ENCODE data around the gene AMPD3. TPM values are rescaled to one million over a fixed set of nuclear protein-coding genes. Genes with fewer than 3 reads are reported as not detected.

AMPD3 gene
- total RNA-seq, 2 experiments from 2014 or later: 18.8 to 21.1 TPM

DNA sequence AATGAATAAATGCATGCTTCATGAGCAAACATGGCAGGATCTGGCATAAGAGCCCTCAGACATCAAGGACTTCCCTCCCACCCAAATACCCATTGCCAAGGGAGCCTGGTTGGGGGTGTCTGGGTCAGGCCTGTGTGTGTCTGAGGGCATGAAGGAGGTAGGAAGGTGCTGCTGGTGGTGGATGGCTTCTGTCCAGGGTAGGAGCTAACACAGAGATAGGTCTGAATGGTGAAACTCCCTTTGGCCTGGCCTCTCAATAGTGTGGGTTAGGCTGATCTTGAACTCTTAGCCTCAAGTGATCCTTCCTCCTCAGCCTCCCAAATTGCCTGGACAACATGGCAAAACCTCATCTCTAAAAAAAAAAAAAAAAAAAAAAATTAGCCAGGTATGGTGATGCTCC lies 2.8 kb downstream of the AMPD3 start:
- ATAC-seq (ENCODE audit: low read depth): no peak
- no peak for DNase-seq
- Mint-ChIP-seq H3K27ac (peak overlapping the region; percentile 60), H3K4me3 (peak overlapping the region; percentile 95), H3K9me3 (no peaks in the 10 kb centered on the region), H3K36me3 (peaks cover 12% of the 10 kb centered on the region), H3K27me3 (peaks cover 9% of the 10 kb centered on the region), H3K4me1 (peaks cover 47% of the 10 kb centered on the region)
- POLR2A ChIA-PET: interaction anchor here (1.1 to 2.0 kb wide), 2 partner anchors 31 to 83 kb away, joined by 10 to 14 read pairs; partner anchors contain the start of gene RNF141

DNA sequence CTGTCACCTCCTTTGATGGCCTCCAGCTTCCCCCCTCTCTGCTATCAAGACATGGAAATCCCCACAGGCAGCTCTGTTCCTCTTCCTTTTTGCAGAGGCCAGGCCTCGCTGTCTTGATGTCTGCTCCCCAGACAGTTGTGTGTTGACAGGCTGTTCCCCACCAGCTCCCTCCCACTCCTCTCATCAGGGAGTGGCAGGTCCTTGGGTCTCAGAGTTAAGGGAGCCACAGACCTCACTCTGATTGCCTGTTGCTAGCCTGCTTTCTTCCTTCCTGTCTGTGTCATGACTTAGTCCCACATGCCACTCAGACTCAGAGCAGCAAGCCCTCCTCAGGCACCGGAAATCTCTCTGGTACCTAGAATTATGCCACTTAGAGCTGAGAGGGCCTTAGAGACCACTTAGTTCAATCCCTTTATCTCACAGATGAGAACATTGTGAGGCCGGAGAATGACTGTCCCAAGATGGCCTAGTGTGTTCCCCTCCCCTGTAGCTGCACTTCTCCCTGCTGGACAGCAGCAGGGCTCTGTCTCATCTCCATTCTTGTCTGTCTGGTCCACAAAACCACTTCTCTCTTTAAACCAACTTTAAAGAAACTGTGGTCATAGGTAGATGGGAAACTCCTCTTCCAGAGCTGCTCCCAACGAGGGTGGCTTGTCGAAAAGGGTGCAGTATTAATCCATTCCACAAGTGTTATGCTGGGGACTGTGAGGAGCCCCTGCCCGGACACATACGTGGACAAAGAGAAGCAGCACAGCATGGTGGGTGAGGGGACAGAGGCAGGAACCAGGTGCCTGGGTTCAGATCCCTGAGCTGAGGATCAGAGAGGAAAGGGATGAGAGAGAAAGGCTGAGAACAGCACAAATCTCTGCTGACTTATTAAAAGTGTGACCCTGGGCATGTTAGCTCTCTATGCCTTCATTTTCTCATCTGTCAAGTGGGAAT lies 4.2 kb downstream of the AMPD3 start:
- ATAC-seq (ENCODE audit: low read depth): peak; percentile 81
- POLR2A ChIA-PET: interaction anchor here (1.0 to 2.0 kb wide), 8 partner anchors 14 to 1495 kb away, joined by 3 to 14 read pairs (median 5); partner anchors contain the start of genes EIF4G2, RNF141 and TMEM9B
- peak overlapping the region; percentile 85 for H3K4me3 Mint-ChIP-seq
- peak overlapping the region; percentile 98 for H3K27ac Mint-ChIP-seq
- peaks cover 44% of the 10 kb centered on the region for H3K4me1 Mint-ChIP-seq
- H3K36me3 Mint-ChIP-seq: peaks cover 21% of the 10 kb centered on the region
- peak; percentile 58 for DNase-seq
- no peaks in the 10 kb centered on the region for H3K9me3 Mint-ChIP-seq
- H3K27me3 Mint-ChIP-seq: no peaks in the 10 kb centered on the region

DNA sequence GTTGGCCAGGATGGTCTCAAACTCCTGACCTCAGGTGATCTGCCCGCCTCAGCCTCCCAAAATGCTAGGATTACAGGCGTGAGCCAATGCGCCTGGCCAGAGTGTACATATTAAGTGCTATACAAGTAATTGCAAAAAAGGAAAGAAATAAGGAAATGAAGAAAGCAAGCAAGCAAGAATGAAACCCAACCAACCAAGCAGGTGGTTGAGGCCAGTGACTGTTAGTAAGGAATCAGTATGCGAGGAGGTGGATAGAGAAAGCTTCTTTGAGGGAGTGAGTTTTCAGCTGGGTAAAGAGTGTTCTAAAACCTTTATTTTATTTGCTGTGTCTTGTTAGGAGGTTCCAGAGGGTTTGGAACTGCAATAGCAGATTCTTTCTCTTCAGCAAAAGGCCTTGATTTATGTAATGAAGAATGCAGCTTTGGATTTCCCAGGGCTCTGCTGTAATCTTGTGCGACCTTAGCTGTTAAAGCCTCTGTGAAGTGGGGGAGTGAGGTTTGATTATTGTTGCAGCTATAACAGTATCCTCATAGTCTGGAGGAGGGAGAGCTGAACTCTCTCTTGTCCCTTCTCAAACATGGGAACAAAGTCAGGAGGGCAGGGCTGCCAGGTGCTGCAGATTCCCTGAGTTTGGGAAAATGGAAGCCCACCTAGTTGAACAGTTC lies 5.7 kb downstream of the AMPD3 start:
- POLR2A ChIA-PET: no interaction called here
- Mint-ChIP-seq H3K4me3 (no peak overlapping the region), H3K9me3 (no peaks in the 10 kb centered on the region), H3K4me1 (peaks cover 42% of the 10 kb centered on the region), H3K36me3 (peaks cover 29% of the 10 kb centered on the region), H3K27me3 (no peaks in the 10 kb centered on the region), H3K27ac (no peak overlapping the region)
- DNase-seq (no peak), ATAC-seq (ENCODE audit: low read depth) (no peak)

DNA sequence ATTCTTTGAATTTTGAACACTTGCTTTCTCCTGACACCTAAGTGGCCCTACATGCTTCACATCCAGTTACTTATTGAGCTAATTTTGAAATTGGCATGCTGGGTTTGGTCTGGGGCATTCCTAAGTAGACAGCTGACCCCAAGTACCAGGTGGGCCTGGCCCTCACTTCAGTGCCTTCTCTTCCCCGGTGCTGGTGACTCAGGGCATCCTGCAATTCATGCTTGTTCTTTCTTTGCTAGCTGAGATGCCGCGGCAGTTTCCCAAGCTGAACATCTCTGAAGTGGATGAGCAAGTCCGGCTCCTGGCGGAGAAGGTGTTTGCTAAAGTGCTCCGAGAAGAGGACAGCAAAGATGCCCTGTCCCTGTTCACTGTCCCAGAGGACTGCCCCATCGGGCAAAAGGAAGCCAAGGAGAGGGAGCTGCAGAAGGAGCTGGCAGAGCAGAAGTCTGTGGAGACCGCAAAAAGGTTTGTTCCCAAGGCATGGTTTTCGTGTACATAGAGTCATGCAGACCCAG lies 6.3 kb downstream of the AMPD3 start:
- Mint-ChIP-seq H3K36me3 (peaks cover 35% of the 10 kb centered on the region), H3K27me3 (no peaks in the 10 kb centered on the region), H3K9me3 (no peaks in the 10 kb centered on the region), H3K4me1 (peaks cover 40% of the 10 kb centered on the region), H3K27ac (no peak overlapping the region), H3K4me3 (no peak overlapping the region)
- DNase-seq: no peak
- POLR2A ChIA-PET: no interaction called here
- ATAC-seq (ENCODE audit: low read depth): no peak

DNA sequence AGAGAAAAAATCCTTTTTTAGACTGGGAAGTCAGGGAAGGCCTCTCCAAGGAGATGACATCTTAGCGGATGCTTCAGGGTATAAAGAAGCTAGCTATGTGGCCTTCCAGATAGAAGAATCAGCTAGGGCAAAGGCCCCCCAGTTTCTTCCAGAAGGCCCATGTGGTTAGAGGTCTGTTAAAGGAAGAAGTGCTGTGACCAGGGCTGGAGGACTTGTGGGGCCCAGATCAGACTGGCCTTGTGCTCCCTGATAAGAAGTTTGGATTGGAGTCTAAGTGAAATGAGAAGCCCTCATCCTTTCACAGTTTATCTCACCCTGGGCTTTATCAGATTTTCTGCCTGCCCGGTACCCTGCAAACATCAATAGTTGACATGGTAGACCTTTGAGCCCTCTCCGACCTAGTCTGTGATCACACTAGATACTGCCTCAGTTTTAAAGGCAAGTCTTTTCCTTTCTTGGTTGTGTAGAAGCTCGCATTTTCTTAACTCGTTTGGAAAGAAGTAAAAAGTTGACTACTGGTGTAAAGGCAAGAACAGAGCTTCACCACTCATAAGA lies 7.8 kb downstream of the AMPD3 start:
- POLR2A ChIA-PET: no interaction called here
- DNase-seq (no peak), ATAC-seq (ENCODE audit: low read depth) (no peak)
- Mint-ChIP-seq H3K4me1 (peaks cover 29% of the 10 kb centered on the region), H3K36me3 (peaks cover 43% of the 10 kb centered on the region), H3K27me3 (no peaks in the 10 kb centered on the region), H3K27ac (no peak overlapping the region), H3K9me3 (no peaks in the 10 kb centered on the region), H3K4me3 (no peak overlapping the region)

DNA sequence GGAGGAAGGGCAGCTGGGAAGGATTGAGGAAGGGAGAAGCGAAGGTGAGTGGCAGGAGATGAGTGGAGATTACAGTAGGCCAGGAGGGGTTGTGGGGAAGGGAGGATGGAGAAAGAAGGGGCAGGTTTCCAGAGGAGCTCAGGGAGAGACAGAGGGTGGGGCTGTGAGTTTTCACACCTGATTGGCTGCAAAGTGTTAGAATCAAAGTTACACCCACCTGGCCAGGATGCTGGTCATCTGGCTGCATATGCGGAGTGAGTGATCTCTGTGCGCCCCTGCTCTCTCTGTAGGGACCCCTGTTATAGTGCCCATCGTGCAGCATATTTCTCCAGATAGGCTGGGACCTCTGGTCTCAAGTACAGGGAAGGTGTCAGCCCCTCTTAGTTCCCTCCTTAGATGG lies 18.3 kb downstream of the AMPD3 start:
- Mint-ChIP-seq H3K27me3 (no peaks in the 10 kb centered on the region), H3K27ac (no peak overlapping the region), H3K4me1 (peaks cover 1% of the 10 kb centered on the region), H3K9me3 (no peaks in the 10 kb centered on the region), H3K36me3 (peaks cover 17% of the 10 kb centered on the region), H3K4me3 (no peak overlapping the region)
- no peak for ATAC-seq (ENCODE audit: low read depth)
- no peak for DNase-seq
- POLR2A ChIA-PET: no interaction called here

DNA sequence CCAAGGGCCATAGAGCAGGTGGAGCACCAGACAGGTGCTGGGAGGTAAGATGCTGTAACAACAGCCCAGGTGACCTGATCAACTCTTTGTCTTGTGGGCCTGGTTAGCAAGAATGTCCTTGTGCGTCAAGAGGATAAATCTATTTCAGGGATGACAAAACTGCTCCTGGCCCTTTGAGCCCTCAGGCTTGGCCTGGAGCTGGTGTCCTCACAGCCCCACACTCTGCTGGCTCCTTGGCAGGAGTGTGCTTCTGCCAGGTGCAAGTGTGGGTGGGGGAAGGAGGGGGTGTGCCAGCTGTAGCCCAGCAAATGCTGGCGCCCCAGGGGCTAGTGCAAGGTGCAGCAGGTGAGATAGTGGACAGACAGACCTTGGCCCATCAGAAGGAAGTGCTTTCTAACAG lies 19.5 kb downstream of the AMPD3 start:
- peaks cover 14% of the 10 kb centered on the region for H3K36me3 Mint-ChIP-seq
- H3K9me3 Mint-ChIP-seq: no peaks in the 10 kb centered on the region
- ATAC-seq (ENCODE audit: low read depth): no peak
- POLR2A ChIA-PET: no interaction called here
- no peak overlapping the region for H3K4me3 Mint-ChIP-seq
- peaks cover 1% of the 10 kb centered on the region for H3K4me1 Mint-ChIP-seq
- no peak overlapping the region for H3K27ac Mint-ChIP-seq
- H3K27me3 Mint-ChIP-seq: no peaks in the 10 kb centered on the region
- DNase-seq: no peak

DNA sequence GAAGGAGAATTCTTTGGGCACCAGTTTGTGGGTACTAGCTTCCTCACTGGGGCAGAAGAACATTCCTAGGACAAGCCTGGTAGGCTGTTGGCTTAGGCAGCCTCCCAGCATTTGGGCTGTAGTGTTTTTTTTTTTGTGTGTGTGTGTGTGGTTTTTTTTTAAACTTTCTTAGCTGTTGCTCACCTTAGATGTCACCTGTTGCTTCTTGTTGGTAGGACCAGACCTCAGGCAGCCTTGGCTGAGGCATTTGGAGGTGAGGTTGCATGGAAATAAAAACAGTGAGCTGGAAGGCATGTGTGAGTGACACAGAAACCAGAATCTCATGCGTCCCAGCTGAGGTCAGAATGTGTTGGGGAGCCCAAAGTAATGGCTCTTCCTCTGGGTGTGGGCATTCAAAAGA lies 21.3 kb downstream of the AMPD3 start:
- Mint-ChIP-seq H3K4me3 (no peak overlapping the region), H3K9me3 (no peaks in the 10 kb centered on the region), H3K27me3 (no peaks in the 10 kb centered on the region), H3K27ac (no peak overlapping the region), H3K4me1 (peaks cover 1% of the 10 kb centered on the region), H3K36me3 (peaks cover 9% of the 10 kb centered on the region)
- DNase-seq: no peak
- no peak for ATAC-seq (ENCODE audit: low read depth)
- POLR2A ChIA-PET: no interaction called here

DNA sequence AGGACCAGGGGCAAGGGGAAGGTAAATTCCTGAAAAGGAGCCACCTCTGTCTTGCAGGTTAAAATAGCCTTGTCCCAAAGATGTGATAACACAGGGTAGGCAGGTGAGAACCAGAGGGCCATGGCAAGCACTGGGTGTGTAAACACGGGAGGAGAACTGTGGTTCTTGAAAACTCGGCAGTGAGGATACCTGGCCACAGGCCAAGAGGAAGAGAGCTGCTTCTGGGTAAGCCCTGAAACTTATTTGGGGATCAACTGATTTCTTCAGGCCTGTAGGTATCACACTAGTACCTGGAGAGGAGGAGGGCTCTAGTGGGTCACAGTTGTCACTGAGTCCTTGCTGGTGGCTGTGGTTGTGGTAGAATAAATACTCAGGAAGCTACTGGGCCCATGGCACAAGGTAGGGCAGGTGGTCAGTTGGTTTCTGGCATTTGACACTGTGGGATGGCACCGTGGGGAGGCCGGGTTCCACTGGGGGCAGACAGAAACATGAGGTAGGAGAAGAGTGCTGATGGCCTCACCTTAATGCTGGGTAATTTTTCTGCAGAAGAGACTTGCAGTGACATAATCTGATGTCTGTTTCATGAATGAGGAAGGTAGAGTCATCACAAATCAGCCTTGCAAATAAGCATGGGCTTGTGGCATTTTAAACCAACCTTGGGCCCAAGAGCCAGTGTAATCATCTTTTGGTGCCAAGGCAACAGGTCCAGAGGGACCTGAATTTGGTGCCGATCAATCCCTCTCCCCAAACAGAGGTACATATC lies 22.0 kb downstream of the AMPD3 start:
- peaks cover 7% of the 10 kb centered on the region for H3K36me3 Mint-ChIP-seq
- POLR2A ChIA-PET: no interaction called here
- H3K4me3 Mint-ChIP-seq: no peak overlapping the region
- no peak overlapping the region for H3K27ac Mint-ChIP-seq
- DNase-seq (no peak), ATAC-seq (ENCODE audit: low read depth) (no peak)
- no peaks in the 10 kb centered on the region for H3K9me3 Mint-ChIP-seq
- no peaks in the 10 kb centered on the region for H3K27me3 Mint-ChIP-seq
- H3K4me1 Mint-ChIP-seq: peaks cover 1% of the 10 kb centered on the region

DNA sequence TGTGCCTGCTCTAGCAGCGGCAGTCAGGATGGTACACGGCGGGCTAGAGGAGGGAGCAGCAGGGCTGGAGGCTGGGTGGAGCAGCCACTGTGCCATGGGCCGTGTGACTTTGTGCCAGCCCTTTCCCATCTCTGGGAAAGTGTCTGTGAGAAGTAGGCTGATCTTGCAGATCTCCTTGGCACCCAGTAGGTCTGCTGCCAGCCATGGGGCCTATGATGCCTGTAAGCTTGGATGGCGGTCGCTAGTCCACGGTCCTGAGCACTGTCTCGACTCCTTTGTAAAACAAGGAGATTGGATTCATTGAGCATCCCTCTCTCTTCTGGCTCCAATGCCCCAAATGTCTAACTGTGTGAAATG lies 22.6 kb downstream of the AMPD3 start:
- no peak for DNase-seq
- Mint-ChIP-seq H3K9me3 (no peaks in the 10 kb centered on the region), H3K27me3 (no peaks in the 10 kb centered on the region), H3K4me3 (no peak overlapping the region), H3K36me3 (peaks cover 7% of the 10 kb centered on the region), H3K4me1 (peaks cover 2% of the 10 kb centered on the region), H3K27ac (no peak overlapping the region)
- POLR2A ChIA-PET: no interaction called here
- no peak for ATAC-seq (ENCODE audit: low read depth)

DNA sequence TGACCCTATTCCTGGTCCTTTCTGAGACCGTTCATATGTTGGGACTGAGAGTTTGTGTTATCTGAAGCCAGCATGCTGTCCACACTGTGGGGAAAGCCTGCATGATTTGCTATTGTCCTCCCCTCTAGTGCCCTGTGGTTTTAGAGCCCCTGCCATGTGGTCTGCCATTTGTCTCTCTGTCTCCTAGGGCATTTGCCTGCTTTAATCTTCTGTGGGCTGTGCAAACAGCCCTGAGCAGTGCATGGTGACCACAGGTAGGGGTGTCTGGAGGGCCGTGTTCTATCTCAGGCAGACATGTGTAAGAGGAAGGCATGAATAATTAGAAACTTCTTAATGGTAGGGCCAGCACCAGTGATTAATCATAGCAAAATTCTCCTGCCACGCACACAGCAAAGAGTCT lies 23.0 kb downstream of the AMPD3 start:
- DNase-seq (no peak), ATAC-seq (ENCODE audit: low read depth) (no peak)
- Mint-ChIP-seq H3K36me3 (peaks cover 7% of the 10 kb centered on the region), H3K9me3 (no peaks in the 10 kb centered on the region), H3K4me3 (no peak overlapping the region), H3K27me3 (no peaks in the 10 kb centered on the region), H3K4me1 (peaks cover 4% of the 10 kb centered on the region), H3K27ac (no peak overlapping the region)
- POLR2A ChIA-PET: no interaction called here

DNA sequence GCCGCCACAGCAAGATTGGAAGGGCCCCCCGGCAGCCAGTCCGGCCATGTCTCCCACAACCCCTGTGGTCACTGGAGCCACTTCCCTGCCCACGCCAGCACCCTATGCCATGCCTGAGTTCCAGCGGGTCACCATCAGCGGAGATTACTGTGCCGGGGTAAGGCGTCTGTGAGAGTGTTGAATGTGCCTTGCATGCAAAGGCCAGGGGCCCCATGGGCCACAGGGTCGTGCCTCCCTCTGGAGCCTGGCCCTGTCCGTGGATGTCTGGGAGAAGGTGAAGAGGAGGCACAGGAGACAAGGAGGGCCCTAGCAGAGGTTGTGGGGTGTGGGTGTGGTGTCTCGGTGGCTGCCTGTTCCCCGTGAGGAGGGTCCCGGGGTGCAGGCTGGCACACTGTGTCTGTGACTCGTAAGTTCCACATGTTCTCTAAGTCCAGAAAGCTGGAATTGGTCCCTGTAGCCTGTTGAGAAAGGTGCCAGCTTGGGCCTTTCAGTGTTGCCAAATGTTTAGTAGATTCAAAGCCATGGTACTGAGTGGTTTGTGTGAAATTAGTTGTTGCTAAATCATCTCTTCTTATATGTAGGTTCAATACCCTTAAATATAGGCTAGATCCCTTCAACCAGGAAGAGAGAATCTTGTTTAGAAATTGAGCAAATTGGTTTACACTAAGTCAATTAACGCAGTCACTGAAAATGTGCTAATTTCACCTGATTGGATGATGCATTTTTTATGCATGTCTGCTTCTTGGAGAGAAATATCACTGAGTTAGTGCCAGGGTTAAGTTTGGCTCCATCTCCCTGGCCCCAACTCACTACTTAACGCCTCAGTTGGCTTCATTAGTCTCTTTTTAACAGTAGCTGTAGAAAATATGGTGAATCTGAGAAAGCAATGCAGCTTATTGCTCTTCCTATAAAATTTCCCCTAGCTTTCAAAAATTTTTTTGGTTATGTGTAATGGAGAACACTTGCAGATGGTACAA lies 23.8 kb downstream of the AMPD3 start:
- H3K4me3 Mint-ChIP-seq: no peak overlapping the region
- no peaks in the 10 kb centered on the region for H3K27me3 Mint-ChIP-seq
- H3K36me3 Mint-ChIP-seq: peaks cover 7% of the 10 kb centered on the region
- POLR2A ChIA-PET: no interaction called here
- H3K27ac Mint-ChIP-seq: no peak overlapping the region
- no peak for ATAC-seq (ENCODE audit: low read depth)
- DNase-seq: no peak
- peaks cover 4% of the 10 kb centered on the region for H3K4me1 Mint-ChIP-seq
- no peaks in the 10 kb centered on the region for H3K9me3 Mint-ChIP-seq

All from activated naive CD8-positive, alpha-beta T cell treated with anti-CD3 and anti-CD28 coated beads, Interleukin-2, amount 10 ng/mL, durations not matched to agents 7 days and 5 days (primary cell).